Urinary bladder (tissue), 4 donors: ENCODE data around the gene LZTR1. TPM values are rescaled to one million over a fixed set of nuclear protein-coding genes. Genes with fewer than 3 reads are reported as not detected.

Experiments used
- DNase-seq: peaks from one replicate; pipeline ENCODE4 v3.0.0-alpha.2; 2015; ENCODE audit errors: extremely low spot score
- H3K27ac ChIP-seq: one replicate; pipeline ENCODE4 v1.5.1; 2013; ENCODE audit warnings: low read depth, mild to moderate bottlenecking, moderate library complexity
- H3K36me3 ChIP-seq: one replicate; pipeline ENCODE4 v1.6.1; 2013; ENCODE audit warnings: mild to moderate bottlenecking, moderate library complexity; ENCODE audit not compliant: insufficient read depth
- H3K4me1 ChIP-seq: one replicate; pipeline ENCODE4 v1.6.1; 2013; ENCODE audit warnings: mild to moderate bottlenecking, moderate library complexity; ENCODE audit not compliant: insufficient read depth
- H3K4me3 ChIP-seq: one replicate; pipeline ENCODE4 v1.5.1; 2013; ENCODE audit warnings: low read depth, low read length
- WGBS: extraction: QIAGEN DNeasy Blood & Tissue Kit; methylation state at CpG from one replicate; pipeline ENCODE4 v1.1.7; 2013; 5-methylcytosine and 5-hydroxymethylcytosine counted together
- polyA plus RNA-seq: library from polyadenylated mRNA; stranded (reverse); fragments of 200-250 nt; gene quantifications from one replicate; pipeline ENCODE4 v1.2.3, GENCODE V29; 2013
- total RNA-seq: library from RNA; depleted of rRNA; stranded (reverse); fragments of >200 nt; gene quantifications from one replicate; pipeline ENCODE4 v1.2.3, GENCODE V29; 2014
- donor health status: healthy with polysubstance abuse.
- donor health status: healthy.

LZTR1 gene
- total and polyA plus RNA-seq, 2 donors: 42.8 to 48.1 TPM

GRCh38 chr22:21010426-21011113 lies 28.5 kb downstream of the LZTR1 start:
- no peak overlapping the region for H3K27ac ChIP-seq
- 88% methylated on average over 3 of the region's 3 CpGs for WGBS
- DNase-seq: no peak
- H3K36me3 ChIP-seq: no peaks in the 10 kb centered on the region
- H3K4me1 ChIP-seq: no peaks in the 10 kb centered on the region
- no peak overlapping the region for H3K4me3 ChIP-seq

- no peak for DNase-seq
- H3K4me1 ChIP-seq: no peaks in the 10 kb centered on the region
- 82% methylated on average over 14 of the region's 14 CpGs for WGBS
- no peaks in the 10 kb centered on the region for H3K36me3 ChIP-seq
- H3K4me3 ChIP-seq: no peak overlapping the region
- H3K27ac ChIP-seq: no peak overlapping the region
Observed at GRCh38 chr22:21012446-21013407, 30.6 kb downstream of the LZTR1 start.

DNA sequence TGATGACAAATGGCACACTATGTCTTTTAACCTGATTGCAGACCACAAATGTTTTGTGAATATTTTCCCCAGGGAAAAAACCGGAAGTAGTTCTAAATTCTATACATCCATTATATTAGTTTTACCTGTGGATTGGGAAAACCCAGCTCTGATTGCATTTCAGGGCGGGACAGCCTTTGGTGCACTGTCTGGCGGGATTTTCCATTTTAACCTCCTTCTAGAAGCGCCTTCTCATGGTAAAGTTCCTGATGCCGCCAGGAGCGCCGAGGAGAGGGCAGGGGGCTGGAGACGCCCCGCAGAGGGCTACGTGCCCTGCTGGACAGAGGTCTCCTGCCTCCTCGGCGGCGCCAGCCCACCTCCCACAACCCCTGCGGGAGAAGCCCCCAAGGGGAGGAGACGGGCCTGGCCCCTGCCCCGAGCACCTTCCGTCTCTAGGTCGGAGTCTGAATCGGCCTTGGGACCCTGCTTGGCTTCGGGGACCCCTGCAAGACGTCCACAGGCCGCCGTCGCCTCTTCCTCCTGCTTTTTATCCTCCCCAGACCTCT lies 31.6 kb downstream of the LZTR1 start:
- Histone ChIP-seq H3K4me1 (no peaks in the 10 kb centered on the region), H3K4me3 (peak overlapping the region; percentile 6), H3K27ac (no peak overlapping the region), H3K36me3 (no peaks in the 10 kb centered on the region)
- no peak for DNase-seq
- WGBS: 10% methylated on average over 24 of the region's 24 CpGs

DNA sequence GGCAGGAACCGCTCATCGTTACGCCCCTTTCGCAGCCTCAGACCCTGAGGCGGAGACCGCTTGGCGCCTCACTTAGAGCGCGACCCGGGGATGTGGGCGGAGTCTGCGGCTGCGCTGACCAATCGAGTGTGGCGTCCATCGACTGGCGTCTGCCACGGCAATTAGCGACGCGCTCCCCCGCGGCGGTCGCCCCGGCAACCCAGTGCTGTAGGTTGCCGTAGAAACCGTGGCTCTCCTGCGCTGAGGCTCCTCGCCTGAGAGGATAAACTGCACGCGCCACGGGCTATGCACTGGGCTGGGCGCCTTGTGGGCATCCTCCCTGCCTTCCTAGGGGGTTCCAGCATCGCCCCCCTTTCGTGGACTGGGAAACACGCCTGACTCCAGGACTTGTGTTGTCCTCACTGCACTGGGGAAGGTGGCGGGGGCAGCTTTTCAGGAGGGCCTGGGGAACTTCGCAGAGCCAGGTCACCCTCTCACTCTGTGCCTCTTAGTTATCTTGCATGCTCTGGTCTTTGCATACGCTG lies 32.2 kb downstream of the LZTR1 start:
- DNase-seq: peak; percentile 72
- no peaks in the 10 kb centered on the region for H3K4me1 ChIP-seq
- H3K36me3 ChIP-seq: no peaks in the 10 kb centered on the region
- peak overlapping the region; percentile 6 for H3K4me3 ChIP-seq
- WGBS: 1% methylated on average over 40 of the region's 40 CpGs
- no peak overlapping the region for H3K27ac ChIP-seq

GRCh38 chr22:21014726-21015465 lies 32.8 kb downstream of the LZTR1 start, which contains the start of gene P2RX6:
P2RX6 (plus strand) TSS chr22:21015165; CDS start chr22:21015175, 10 bp downstream.
- H3K27ac ChIP-seq: no peak within 1 kb of the TSS
- no peaks in the 10 kb centered on the region for H3K36me3 ChIP-seq
- H3K4me3 ChIP-seq: peak within 1 kb of the TSS; percentile 6
- H3K4me1 ChIP-seq: no peaks in the 10 kb centered on the region
- WGBS: 20% methylated on average over 12 of the region's 12 CpGs
- no peak for DNase-seq

DNA sequence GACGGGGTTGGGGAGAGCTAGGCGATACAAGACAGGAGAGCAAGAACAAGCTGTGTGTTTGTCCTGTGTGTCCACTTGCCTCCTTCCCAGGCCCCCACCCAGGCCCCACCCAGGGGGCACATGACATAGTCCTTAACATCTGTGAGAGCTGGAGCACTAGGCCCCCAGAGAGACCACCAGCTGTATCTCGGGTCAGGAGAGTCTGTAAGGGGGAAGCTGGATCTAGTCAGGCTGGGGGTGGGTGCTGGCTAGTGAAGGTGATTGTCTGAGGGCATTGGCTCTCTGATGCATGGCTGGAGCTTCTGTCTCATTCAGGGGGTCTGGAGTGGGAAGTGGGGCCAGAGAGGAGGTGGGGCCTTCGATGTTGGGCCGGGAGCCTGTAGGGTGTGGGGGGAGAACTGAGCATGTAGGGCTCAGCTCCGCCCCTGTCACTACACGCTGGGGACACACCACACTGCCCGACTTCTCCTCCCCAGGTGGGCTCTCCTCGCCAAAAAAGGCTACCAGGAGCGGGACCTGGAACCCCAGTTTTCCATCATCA lies 33.4 kb downstream of the LZTR1 start:
- DNase-seq: no peak
- Histone ChIP-seq H3K4me3 (no peak overlapping the region), H3K4me1 (no peaks in the 10 kb centered on the region), H3K36me3 (no peaks in the 10 kb centered on the region), H3K27ac (no peak overlapping the region)
- 58% methylated on average over 10 of the region's 10 CpGs for WGBS

DNA sequence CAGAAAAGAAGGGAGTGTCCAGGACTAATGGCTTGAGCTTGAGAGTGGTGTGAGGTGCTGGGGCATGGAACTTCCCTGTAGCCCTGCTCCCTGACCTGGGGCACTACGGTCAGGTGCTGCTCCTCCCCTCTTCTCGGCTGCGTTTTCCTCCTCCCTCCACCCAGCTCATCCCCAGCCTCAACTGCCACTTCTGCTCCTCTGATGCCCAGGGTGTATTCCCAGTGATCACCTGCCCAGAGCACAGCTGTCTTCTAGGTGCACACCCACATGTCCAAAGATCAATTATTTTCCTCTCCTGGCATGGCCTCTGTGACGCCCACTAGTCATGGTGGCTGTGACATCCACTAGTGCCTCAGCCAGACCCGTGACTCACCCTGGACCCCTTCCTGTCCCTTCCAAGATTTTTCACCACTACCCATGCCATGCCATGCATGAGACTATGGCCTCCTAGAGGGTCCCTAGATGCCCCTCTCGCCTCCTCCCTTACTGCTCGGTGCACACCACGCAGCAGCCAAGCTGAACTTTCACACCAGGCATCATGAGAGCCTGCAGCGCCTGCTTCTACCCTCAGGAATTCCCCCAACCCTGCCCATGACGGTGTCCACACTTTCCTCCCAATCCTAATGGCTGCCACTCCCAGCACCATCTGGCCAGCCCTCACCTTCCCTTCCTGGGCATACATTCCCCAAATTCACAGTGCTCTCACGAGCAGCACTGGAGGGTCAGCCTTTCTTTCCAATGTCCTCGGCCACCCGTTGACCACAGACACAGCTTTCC lies 34.7 kb downstream of the LZTR1 start:
- no peaks in the 10 kb centered on the region for H3K36me3 ChIP-seq
- no peak overlapping the region for H3K27ac ChIP-seq
- DNase-seq: no peak
- WGBS: 85% methylated on average over 13 of the region's 13 CpGs
- no peaks in the 10 kb centered on the region for H3K4me1 ChIP-seq
- H3K4me3 ChIP-seq: no peak overlapping the region

GRCh38 chr22:21018314-21018713 lies 36.2 kb downstream of the LZTR1 start:
- Histone ChIP-seq H3K36me3 (no peaks in the 10 kb centered on the region), H3K4me1 (no peaks in the 10 kb centered on the region), H3K4me3 (no peak overlapping the region), H3K27ac (no peak overlapping the region)
- WGBS: 96% methylated on average over 4 of the region's 4 CpGs
- DNase-seq: no peak

- 65% methylated on average over 7 of the region's 7 CpGs for WGBS
- no peak overlapping the region for H3K4me3 ChIP-seq
Observed at GRCh38 chr22:21020802-21021429, 38.8 kb downstream of the LZTR1 start.

GRCh38 chr22:21022507-21022906 lies 40.4 kb downstream of the LZTR1 start:
- 72% methylated on average over 10 of the region's 10 CpGs for WGBS
- H3K4me1 ChIP-seq: no peaks in the 10 kb centered on the region
- no peak overlapping the region for H3K27ac ChIP-seq

More at GRCh38 chr22:21020802-21021429, 38.8 kb downstream of the LZTR1 start:
- no peak for DNase-seq
- Histone ChIP-seq H3K4me1 (no peaks in the 10 kb centered on the region), H3K27ac (no peak overlapping the region), H3K36me3 (no peaks in the 10 kb centered on the region)

GRCh38 chr22:21022955-21023614 lies 41.0 kb downstream of the LZTR1 start:
- Histone ChIP-seq H3K27ac (no peak overlapping the region), H3K36me3 (no peaks in the 10 kb centered on the region), H3K4me3 (no peak overlapping the region), H3K4me1 (no peaks in the 10 kb centered on the region)
- no peak for DNase-seq
- 81% methylated on average over 13 of the region's 13 CpGs for WGBS

More at GRCh38 chr22:21022507-21022906, 40.4 kb downstream of the LZTR1 start:
- DNase-seq: no peak
- Histone ChIP-seq H3K36me3 (no peaks in the 10 kb centered on the region), H3K4me3 (no peak overlapping the region)
